Naive thymus-derived CD4-positive, alpha-beta T cell (primary cell): ENCODE results near the gene SLC5A8. TPM values are rescaled to one million over a fixed set of nuclear protein-coding genes. Genes with fewer than 3 reads are reported as not detected.

ENCODE experiments used
- ATAC-seq: fragments of 150-1000 bp; cut with Tn5 transposase; 2 replicates; pipeline ENCODE4 v1.10.0; 2021; ENCODE audit warnings: mild to moderate bottlenecking, moderate library complexity
- CTCF ChIA-PET: fragments of 350-600 bp; sonication (Branson Sonifier 250); formaldehyde crosslinking; loops from one replicate; lab custom pipeline; 2021; ENCODE audit warnings: antibody characterized with exemption; lab: Charles Lee
- POLR2A ChIA-PET: fragments of 350-600 bp; sonication (Branson Sonifier 250); formaldehyde crosslinking; loops from one replicate; lab custom pipeline; 2021; ENCODE audit warnings: antibody characterized with exemption, inconsistent platforms; lab: Charles Lee
- DNase-seq, 9 donors: peaks; one replicate each; pipeline versions ENCODE4 v3.0.0 to v3.0.0-alpha.2; 2020 to 2022; ENCODE audit warnings: mixed read lengths in 1 of 9
- H3K27ac ChIP-seq: one replicate; pipeline ENCODE4 v1.7.0; 2013; ENCODE audit warnings: mild to moderate bottlenecking, low read depth, low read length, moderate library complexity
- H3K27me3 ChIP-seq, 2 donors: one replicate each; pipeline ENCODE4 v1.7.0; 2013; ENCODE audit warnings: low read length in 2 of 2, mild to moderate bottlenecking in 2 of 2, moderate library complexity in 2 of 2; ENCODE audit not compliant: control insufficient read depth in 2 of 2, insufficient read depth in 2 of 2
- H3K36me3 ChIP-seq, 3 experiments: 1 replicate in 2 of 3; 2 replicates in 1 of 3; pipeline ENCODE4 v1.7.0; 2013; ENCODE audit warnings: low read length in 3 of 3, mild to moderate bottlenecking in 3 of 3, moderate library complexity in 1 of 3; ENCODE audit not compliant: insufficient read depth in 3 of 3, control insufficient read depth in 2 of 3
- H3K4me1 ChIP-seq, 2 donors: one replicate each; pipeline ENCODE4 v1.7.0; 2013; ENCODE audit warnings: low read length in 2 of 2, mild to moderate bottlenecking in 2 of 2, moderate library complexity in 1 of 2; ENCODE audit not compliant: control insufficient read depth in 2 of 2, insufficient read depth in 2 of 2
- H3K4me3 ChIP-seq: 2 replicates; pipeline ENCODE4 v1.7.0; 2013; ENCODE audit warnings: mild to moderate bottlenecking, low read length
- H3K9me3 ChIP-seq, 3 experiments: 1 replicate in 2 of 3; 2 replicates in 1 of 3; pipeline ENCODE4 v1.7.0; 2013; ENCODE audit warnings: low read length in 3 of 3; ENCODE audit not compliant: control insufficient read depth in 2 of 3
- H3K27ac Mint-ChIP-seq, 9 donors: one replicate each; pipeline ENCODE4 v1.8.0; 2020 to 2022; ENCODE audit warnings: mixed read lengths in 9 of 9, mild to moderate bottlenecking in 8 of 9, moderate library complexity in 5 of 9, inconsistent platforms in 2 of 9
- H3K27me3 Mint-ChIP-seq, 5 donors: one replicate each; pipeline ENCODE4 v1.8.0; 2021 to 2022; ENCODE audit warnings: mixed read lengths in 5 of 5, mild to moderate bottlenecking in 1 of 5
- H3K36me3 Mint-ChIP-seq, 5 donors: one replicate each; pipeline ENCODE4 v1.8.0; 2020 to 2022; ENCODE audit warnings: mixed read lengths in 5 of 5, mild to moderate bottlenecking in 3 of 5, inconsistent platforms in 1 of 5
- H3K4me1 Mint-ChIP-seq, 7 donors: one replicate each; pipeline ENCODE4 v1.8.0; 2020 to 2022; ENCODE audit warnings: mixed read lengths in 7 of 7, mild to moderate bottlenecking in 3 of 7, inconsistent platforms in 1 of 7
- H3K4me3 Mint-ChIP-seq, 10 donors: one replicate each; pipeline ENCODE4 v1.8.0; 2020 to 2022; ENCODE audit warnings: mild to moderate bottlenecking in 10 of 10, mixed read lengths in 10 of 10, moderate library complexity in 6 of 10, inconsistent platforms in 2 of 10
- H3K9me3 Mint-ChIP-seq, 11 donors: one replicate each; pipeline ENCODE4 v1.8.0; 2020 to 2022; ENCODE audit warnings: mixed read lengths in 11 of 11, mild to moderate bottlenecking in 4 of 11, inconsistent platforms in 1 of 11, moderate library complexity in 1 of 11
- intact Hi-C, 2 donors: fragments of 100-400 bp; cut with micrococcal nuclease; formaldehyde crosslinking; loops; one replicate each; pipeline ENCODE4 v1.15.1; 2023
- polyA plus RNA-seq, 2 donors: library from polyadenylated mRNA; unstranded; fragments of 300-500 nt; fragmentation: Illumina TruSeq; gene quantifications; one replicate each; pipeline ENCODE4 v1.2.3, GENCODE V29; 2021
- total RNA-seq, 6 experiments: library from RNA in 5 of 6; stranded (reverse) in 5 of 6; gene quantifications; 1 replicate in 5 of 6; 2 replicates in 1 of 6; pipeline ENCODE4 v1.2.3 and lab custom pipeline; 2021 to 2026

SLC5A8 gene
- total and polyA plus RNA-seq, 7 experiments from 2014 or later: not detected

DNA sequence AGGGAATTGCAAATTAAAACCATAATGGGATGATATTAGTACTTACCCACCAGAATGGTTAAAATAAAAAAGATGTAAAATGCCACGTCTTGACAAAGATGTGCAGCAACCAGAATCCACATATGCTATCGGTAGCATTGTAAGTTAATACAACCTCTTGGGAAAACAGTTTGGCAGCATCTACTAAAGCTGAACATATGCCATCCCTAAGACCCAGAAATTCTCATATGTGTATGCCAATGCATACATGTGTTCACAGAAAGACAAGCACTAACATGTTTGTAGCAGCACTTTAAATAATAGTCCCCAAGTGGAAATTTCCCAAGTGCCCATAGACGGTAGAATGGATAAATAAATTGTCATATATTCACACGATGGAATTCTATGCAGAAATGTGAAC lies 28.3 kb upstream of the SLC5A8 start:
- ATAC-seq (no peak), DNase-seq (no peak)
- no peak overlapping the region for H3K4me3 ChIP-seq
- no peaks in the 10 kb centered on the region for H3K4me1 ChIP-seq
- no peaks in the 10 kb centered on the region for H3K4me1 Mint-ChIP-seq
- no peaks in the 10 kb centered on the region for H3K27me3 ChIP-seq
- H3K36me3 Mint-ChIP-seq: no peaks in the 10 kb centered on the region
- peaks cover 0 to 9% (median 2%) of the 10 kb centered on the region in 11 donors for H3K9me3 Mint-ChIP-seq
- H3K27ac Mint-ChIP-seq: no peak overlapping the region
- intact Hi-C loops: no loop called here
- peaks cover 0 to 28% (median 14%) of the 10 kb centered on the region in 5 donors for H3K27me3 Mint-ChIP-seq
- ChIA-PET CTCF (no interaction called here), POLR2A (no interaction called here)
- H3K4me3 Mint-ChIP-seq: no peak overlapping the region
- H3K27ac ChIP-seq: no peak overlapping the region
- H3K36me3 ChIP-seq: no peaks in the 10 kb centered on the region
- no peaks in the 10 kb centered on the region for H3K9me3 ChIP-seq

DNA sequence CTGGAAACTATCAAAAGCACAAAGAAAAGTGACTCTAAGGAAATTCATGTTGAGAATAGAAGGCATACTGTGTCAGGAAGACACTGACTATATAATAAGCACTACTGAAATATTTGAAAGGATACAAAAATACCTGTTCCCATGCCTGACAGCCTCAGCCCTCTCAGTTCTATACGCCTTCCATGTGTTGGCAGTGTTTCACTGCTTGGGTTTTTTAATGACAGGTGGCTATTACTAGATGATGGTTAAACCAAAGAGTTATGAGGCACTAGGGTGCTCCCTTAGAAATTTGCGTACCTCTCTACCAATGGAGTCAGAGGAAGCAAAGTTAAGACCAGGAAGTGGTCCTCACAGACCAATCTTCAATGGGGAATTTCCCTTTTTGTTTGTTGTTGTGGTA lies 25.6 kb upstream of the SLC5A8 start:
- no peak overlapping the region for H3K27ac ChIP-seq
- H3K4me3 Mint-ChIP-seq: no peak overlapping the region
- H3K27ac Mint-ChIP-seq: no peak overlapping the region
- no peaks in the 10 kb centered on the region for H3K36me3 ChIP-seq
- peaks cover 0 to 28% (median 20%) of the 10 kb centered on the region in 5 donors for H3K27me3 Mint-ChIP-seq
- no peaks in the 10 kb centered on the region for H3K36me3 Mint-ChIP-seq
- no peak for DNase-seq
- no peak for ATAC-seq
- intact Hi-C loops: no loop called here
- no peaks in the 10 kb centered on the region for H3K9me3 ChIP-seq
- ChIA-PET CTCF (no interaction called here), POLR2A (no interaction called here)
- H3K9me3 Mint-ChIP-seq: peaks cover 0 to 9% (median 2%) of the 10 kb centered on the region in 11 donors
- H3K4me1 Mint-ChIP-seq: no peaks in the 10 kb centered on the region
- no peaks in the 10 kb centered on the region for H3K27me3 ChIP-seq
- no peak overlapping the region for H3K4me3 ChIP-seq
- H3K4me1 ChIP-seq: no peaks in the 10 kb centered on the region

- Histone ChIP-seq H3K27ac (no peak overlapping the region), H3K4me1 (no peaks in the 10 kb centered on the region), H3K4me3 (no peak overlapping the region), H3K36me3 (no peaks in the 10 kb centered on the region), H3K9me3 (no peaks in the 10 kb centered on the region), H3K27me3 (no peaks in the 10 kb centered on the region)
- H3K27me3 Mint-ChIP-seq: peaks cover 0 to 21% (median 13%) of the 10 kb centered on the region in 5 donors
- H3K4me3 Mint-ChIP-seq: no peak overlapping the region
- CTCF ChIA-PET: interaction anchor here (0.6 kb wide), 1 partner anchor 27 kb away, joined by 3 read pairs; no protein-coding TSS in a partner anchor
- POLR2A ChIA-PET: no interaction called here
- ATAC-seq (no peak), DNase-seq (no peak)
- intact Hi-C loops: no loop called here
- H3K4me1 Mint-ChIP-seq: no peaks in the 10 kb centered on the region
- no peak overlapping the region for H3K27ac Mint-ChIP-seq
- H3K9me3 Mint-ChIP-seq: no peaks in the 10 kb centered on the region
- H3K36me3 Mint-ChIP-seq: no peaks in the 10 kb centered on the region
Measured at GRCh38 chr12:101231636-101232035, 21.6 kb upstream of the SLC5A8 start.

DNA sequence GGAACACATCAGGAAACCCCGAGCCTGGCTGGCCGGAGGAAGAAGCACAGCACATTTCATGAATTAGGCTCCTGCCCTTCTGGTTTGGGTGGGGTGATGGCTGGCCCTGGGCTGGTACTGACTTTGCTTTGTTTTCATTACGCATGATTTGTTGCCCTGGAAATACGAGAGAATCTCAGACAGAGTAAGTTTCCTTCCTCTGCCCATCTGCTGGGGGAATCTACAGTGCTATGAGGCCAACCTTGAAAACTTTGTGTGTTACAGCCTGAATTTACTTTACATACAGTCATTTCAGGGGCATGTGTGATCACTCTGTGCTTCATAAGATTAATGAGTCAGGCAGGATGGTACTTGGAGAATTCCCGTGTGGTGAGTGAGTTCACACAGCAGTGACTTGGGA lies 20.5 kb upstream of the SLC5A8 start:
- intact Hi-C loops: no loop called here
- POLR2A ChIA-PET: no interaction called here
- Mint-ChIP-seq H3K36me3 (no peaks in the 10 kb centered on the region), H3K27me3 (peaks cover 0 to 20% (median 14%) of the 10 kb centered on the region in 5 donors), H3K4me3 (no peak overlapping the region), H3K9me3 (no peaks in the 10 kb centered on the region), H3K4me1 (no peaks in the 10 kb centered on the region), H3K27ac (no peak overlapping the region)
- CTCF ChIA-PET: no interaction called here
- H3K9me3 ChIP-seq: no peaks in the 10 kb centered on the region
- H3K27ac ChIP-seq: no peak overlapping the region
- DNase-seq (no peak), ATAC-seq (no peak)
- H3K36me3 ChIP-seq: no peaks in the 10 kb centered on the region
- no peaks in the 10 kb centered on the region for H3K4me1 ChIP-seq
- H3K27me3 ChIP-seq: no peaks in the 10 kb centered on the region
- H3K4me3 ChIP-seq: no peak overlapping the region

GRCh38 chr12:101229841-101230241 lies 19.8 kb upstream of the SLC5A8 start:
- no peak for ATAC-seq
- Histone ChIP-seq H3K36me3 (no peaks in the 10 kb centered on the region), H3K4me3 (no peak overlapping the region), H3K9me3 (no peaks in the 10 kb centered on the region), H3K27ac (no peak overlapping the region), H3K27me3 (no peaks in the 10 kb centered on the region), H3K4me1 (no peaks in the 10 kb centered on the region)
- no peaks in the 10 kb centered on the region for H3K9me3 Mint-ChIP-seq
- CTCF ChIA-PET: no interaction called here
- H3K4me1 Mint-ChIP-seq: no peaks in the 10 kb centered on the region
- DNase-seq: no peak
- POLR2A ChIA-PET: no interaction called here
- no peak overlapping the region for H3K27ac Mint-ChIP-seq
- intact Hi-C loops: no loop called here
- peaks cover 0 to 18% (median 14%) of the 10 kb centered on the region in 5 donors for H3K27me3 Mint-ChIP-seq
- H3K36me3 Mint-ChIP-seq: no peaks in the 10 kb centered on the region
- no peak overlapping the region for H3K4me3 Mint-ChIP-seq

GRCh38 chr12:101221301-101221700 lies 11.3 kb upstream of the SLC5A8 start:
- CTCF ChIA-PET: no interaction called here
- POLR2A ChIA-PET: no interaction called here

GRCh38 chr12:101216810-101217209 lies 6.8 kb upstream of the SLC5A8 start:
- H3K4me1 ChIP-seq: no peaks in the 10 kb centered on the region
- H3K9me3 Mint-ChIP-seq: peaks cover 4 to 31% (median 12%) of the 10 kb centered on the region in 11 donors
- peaks cover 0 to 4% (median 0%) of the 10 kb centered on the region in 5 donors for H3K36me3 Mint-ChIP-seq
- intact Hi-C loops: no loop called here
- no peaks in the 10 kb centered on the region for H3K27me3 ChIP-seq
- ChIA-PET POLR2A (no interaction called here), CTCF (no interaction called here)
- DNase-seq: no peak
- H3K4me1 Mint-ChIP-seq: no peaks in the 10 kb centered on the region
- H3K36me3 ChIP-seq: no peaks in the 10 kb centered on the region
- no peak overlapping the region for H3K4me3 Mint-ChIP-seq
- peaks cover 0 to 8% (median 0%) of the 10 kb centered on the region in 3 experiments for H3K9me3 ChIP-seq
- H3K27ac Mint-ChIP-seq: no peak overlapping the region
- no peak overlapping the region for H3K27ac ChIP-seq
- no peak overlapping the region for H3K4me3 ChIP-seq
- peaks cover 2 to 50% (median 11%) of the 10 kb centered on the region in 5 donors for H3K27me3 Mint-ChIP-seq
- no peak for ATAC-seq

More at GRCh38 chr12:101221301-101221700, 11.3 kb upstream of the SLC5A8 start:
- no peaks in the 10 kb centered on the region for H3K4me1 ChIP-seq
- H3K27me3 ChIP-seq: no peaks in the 10 kb centered on the region
- DNase-seq: no peak
- H3K27ac ChIP-seq: no peak overlapping the region
- Mint-ChIP-seq H3K9me3 (peaks cover 0 to 13% (median 2%) of the 10 kb centered on the region in 11 donors), H3K4me1 (no peaks in the 10 kb centered on the region), H3K27ac (no peak overlapping the region), H3K27me3 (peaks cover 2 to 25% (median 9%) of the 10 kb centered on the region in 5 donors), H3K4me3 (no peak overlapping the region), H3K36me3 (peaks cover 0 to 3% (median 0%) of the 10 kb centered on the region in 5 donors)
- H3K36me3 ChIP-seq: no peaks in the 10 kb centered on the region
- ATAC-seq: no peak
- intact Hi-C loops: no loop called here
- H3K4me3 ChIP-seq: no peak overlapping the region
- H3K9me3 ChIP-seq: no peaks in the 10 kb centered on the region
